Panc1 (cell line): ENCODE results near the gene AGBL5. TPM values are rescaled to one million over a fixed set of nuclear protein-coding genes. Genes with fewer than 3 reads are reported as not detected.

Experiments
- ATAC-seq: fragments of 200-7000 bp; cut with Tn5 transposase; 2 replicates; pipeline ENCODE4 v1.9.1; 2020; ENCODE audit warnings: mild to moderate bottlenecking, moderate library complexity
- BruUV-seq: library from RNA; stranded (reverse); fragments of 400-500 nt; replicated peaks from 2 replicates; lab custom pipeline; 2021; lab: Mats Ljungman, UMichigan
- CTCF ChIA-PET: fragments of 300-600 bp; sonication (Branson Sonifier 250); formaldehyde crosslinking; loops from one replicate; lab custom pipeline; 2022; ENCODE audit warnings: antibody characterized with exemption; lab: Charles Lee
- POLR2A ChIA-PET: fragments of 300-600 bp; sonication (Branson Sonifier 250); formaldehyde crosslinking; loops from one replicate; lab custom pipeline; 2022; ENCODE audit warnings: antibody characterized with exemption; lab: Charles Lee
- DNase-seq: peaks from one replicate; pipeline ENCODE4 v3.0.0-alpha.2; 2010; ENCODE audit warnings: low read depth, low spot score
- H3K27ac ChIP-seq: 2 replicates; pipeline ENCODE4 v1.5.1; 2011; ENCODE audit warnings: mild to moderate bottlenecking, low read length, inconsistent platforms
- H3K27me3 ChIP-seq: fragments of 200-500 bp; sonication (Bioruptor generic); 2 replicates; pipeline ENCODE4 v1.6.0; 2014; ENCODE audit warnings: low read length, inconsistent platforms; ENCODE audit not compliant: control insufficient read depth, insufficient read depth
- H3K36me3 ChIP-seq: fragments of 200-500 bp; sonication (Bioruptor generic); 2 replicates; pipeline ENCODE4 v1.5.1; 2014; ENCODE audit warnings: inconsistent platforms, mild to moderate bottlenecking, low read length, moderate library complexity; ENCODE audit not compliant: control insufficient read depth, insufficient read depth
- H3K4me1 ChIP-seq: 2 replicates; pipeline ENCODE4 v1.5.1; 2011; ENCODE audit warnings: inconsistent platforms, mild to moderate bottlenecking, low read length, moderate library complexity; ENCODE audit not compliant: control insufficient read depth, insufficient read depth
- H3K4me3 ChIP-seq, 2 experiments: 2 replicates each; pipeline ENCODE4 v1.5.1; 2011 to 2012; ENCODE audit warnings: low read depth in 2 of 2, low read length in 2 of 2, mild to moderate bottlenecking in 2 of 2, inconsistent platforms in 1 of 2, moderate library complexity in 1 of 2
- H3K9me3 ChIP-seq: fragments of 200-500 bp; sonication (Bioruptor generic); 2 replicates; pipeline ENCODE4 v1.5.1; 2014; ENCODE audit warnings: low read depth, mild to moderate bottlenecking, inconsistent platforms, low read length, moderate library complexity; ENCODE audit not compliant: control insufficient read depth, insufficient read depth
- CTCF ChIP-seq: fragments of 450-650 bp; IDR thresholded peaks from 2 replicates; pipeline ENCODE4 v1.5.1; 2017; ENCODE audit warnings: mild to moderate bottlenecking
- POLR2AphosphoS5 ChIP-seq: IDR thresholded peaks from 2 replicates; pipeline ENCODE4 v1.6.1; 2012; ENCODE audit warnings: mild to moderate bottlenecking, low read depth, low read length, moderate library complexity
- REST ChIP-seq, 2 experiments: IDR thresholded peaks; 2 replicates each; pipeline ENCODE4 v1.6.1; 2011 to 2012; ENCODE audit warnings: low read depth in 2 of 2, control low read depth in 1 of 2, low read length in 1 of 2, mild to moderate bottlenecking in 1 of 2, moderate library complexity in 1 of 2; ENCODE audit not compliant: insufficient read depth in 1 of 2
- SIN3A ChIP-seq: IDR thresholded peaks from 2 replicates; pipeline ENCODE4 v1.6.1; 2012; ENCODE audit warnings: low read depth, mild to moderate bottlenecking, low read length, moderate library complexity, borderline replicate concordance; ENCODE audit not compliant: insufficient read depth
- TCF7L2 ChIP-seq: IDR thresholded peaks from 2 replicates; pipeline ENCODE4 v1.6.1; 2011; ENCODE audit warnings: mild to moderate bottlenecking, low read depth, low read length, inconsistent platforms
- in situ Hi-C: cut with HindIII; loops from 2 replicates; pipeline ENCODE4 v1.10.0; 2016; ENCODE audit warnings: low sequenced_read_pairs, low pct_unique_long_range_greater_than_20kb
- intact Hi-C: fragments of 100-400 bp; cut with micrococcal nuclease; formaldehyde crosslinking; loops from one replicate; pipeline ENCODE4 v1.10.0; 2022; ENCODE audit not compliant: unreplicated experiment
- total RNA-seq: library from RNA; stranded (reverse); gene quantifications from one replicate; pipeline ENCODE4 v1.2.1, GENCODE V29; 2021; ENCODE audit not compliant: unreplicated experiment

Gene AGBL5
- total RNA-seq, 1 experiment from 2014 or later: 55.6 TPM

- Histone ChIP-seq H3K9me3 (no peaks in the 10 kb centered on the region), H3K27me3 (no peaks in the 10 kb centered on the region), H3K27ac (no peak overlapping the region), H3K4me1 (no peaks in the 10 kb centered on the region), H3K4me3 (no peak overlapping the region), H3K36me3 (no peaks in the 10 kb centered on the region)
- CTCF ChIA-PET: interaction anchor here (0.6 to 0.7 kb wide), 2 partner anchors 68 to 200 kb away, joined by 3 to 7 read pairs; no protein-coding TSS in a partner anchor
- ATAC-seq (no peak), DNase-seq (no peak)
- intact Hi-C loops (no loop called here), in situ Hi-C loops (no loop called here)
- POLR2A ChIA-PET: no interaction called here
- no TSS peak for BruUV-seq
- TF ChIP-seq TCF7L2 (no peak), SIN3A (no peak), POLR2AphosphoS5 (no peak), CTCF (no peak), REST (IDR thresholded peaks at IDR 0.05; ENCODE audit: insufficient read depth in 1 of 2, low read depth in 2 of 2, low read length in 1 of 2) (no peak)
These were observed 50.9 kb downstream of the AGBL5 start for GRCh38 chr2:27102329-27102728.

GRCh38 chr2:27105981-27106380 lies 54.5 kb downstream of the AGBL5 start:
- Histone ChIP-seq H3K27me3 (no peaks in the 10 kb centered on the region), H3K4me3 (no peak overlapping the region), H3K36me3 (no peaks in the 10 kb centered on the region), H3K9me3 (no peaks in the 10 kb centered on the region), H3K27ac (no peak overlapping the region), H3K4me1 (no peaks in the 10 kb centered on the region)
- CTCF ChIA-PET: no interaction called here
- in situ Hi-C loops: no loop called here
- intact Hi-C loops: no loop called here
- no TSS peak for BruUV-seq
- no peak for ATAC-seq
- DNase-seq: no peak
- TF ChIP-seq REST (IDR thresholded peaks at IDR 0.05; ENCODE audit: insufficient read depth in 1 of 2, low read depth in 2 of 2, low read length in 1 of 2) (no peak), CTCF (no peak), SIN3A (no peak), TCF7L2 (no peak), POLR2AphosphoS5 (no peak)
- POLR2A ChIA-PET: no interaction called here
